ENCODE measurements around the gene ZNF629.
A peak's percentile ranks its signal among the peaks of the same experiment; 100 is the strongest.
"Not testable (repeated sequence)": the region's sequence is repeated elsewhere in the genome, so short reads cannot be mapped to it uniquely, and the experiment has no call there.

ZNF629 gene

GRCh38 chr16:30808890-30809426 lies 22.0 kb upstream of the ZNF629 start:
- H3K36me3 ChIP-seq (ENCODE audit: control insufficient read depth, insufficient read depth, low read length); H3K9me3 ChIP-seq (ENCODE audit: control insufficient read depth, low read length); H3K4me3 ChIP-seq (ENCODE audit: extremely low read depth, insufficient read depth, low read length, poor library complexity, severe bottlenecking); H3K4me1 ChIP-seq (ENCODE audit: control insufficient read depth, insufficient read depth, low read length, poor library complexity, severe bottlenecking); H3K27ac ChIP-seq (ENCODE audit: low read depth, low read length, severe bottlenecking): not testable (repeated sequence)
- whole genome bisulfite sequencing, 2 experiments (ENCODE audit: insufficient coverage in 2 of 2), result 79% methylated on average over 2 of the region's 5 CpGs; no CpG with 5 or more reads in 1 of the 2 experiments

DNA sequence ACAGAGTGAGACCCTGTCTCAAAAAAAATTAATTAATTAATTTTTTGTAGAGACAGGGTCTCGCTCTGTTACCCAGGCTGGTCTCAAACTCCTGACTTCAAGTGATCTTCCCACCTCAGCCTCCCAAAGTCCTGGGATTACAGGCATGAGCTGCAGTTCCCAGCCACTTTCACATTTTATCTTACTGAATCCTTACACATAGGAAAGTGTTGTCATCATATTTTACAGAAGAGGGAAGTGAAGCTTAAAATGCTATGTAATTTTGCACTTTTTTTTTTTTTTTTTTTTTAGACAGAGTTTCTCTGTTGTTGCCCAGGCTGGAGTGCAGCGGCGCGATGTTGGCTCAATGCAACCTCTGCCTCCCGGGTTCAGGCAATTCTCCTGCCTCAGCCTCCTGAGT lies 21.1 kb upstream of the ZNF629 start:
- Histone ChIP-seq H3K36me3 (ENCODE audit: control insufficient read depth, insufficient read depth, low read length) (no peaks in the 10 kb centered on the region), H3K9me3 (ENCODE audit: control insufficient read depth, low read length) (no peaks in the 10 kb centered on the region), H3K4me3 (ENCODE audit: extremely low read depth, insufficient read depth, low read length, poor library complexity, severe bottlenecking) (no peak overlapping the region), H3K4me1 (ENCODE audit: control insufficient read depth, insufficient read depth, low read length, poor library complexity, severe bottlenecking) (peaks cover 5% of the 10 kb centered on the region), H3K27ac (ENCODE audit: low read depth, low read length, severe bottlenecking) (no peak overlapping the region)
- 100% methylated on average over 1 to 5 of the region's 5 CpGs for WGBS, 2 experiments (ENCODE audit: insufficient coverage in 2 of 2)

GRCh38 chr16:30805370-30806169 lies 18.6 kb upstream of the ZNF629 start:
- Histone ChIP-seq H3K4me1 (ENCODE audit: control insufficient read depth, insufficient read depth, low read length, poor library complexity, severe bottlenecking) (peaks cover 5% of the 10 kb centered on the region), H3K36me3 (ENCODE audit: control insufficient read depth, insufficient read depth, low read length) (no peaks in the 10 kb centered on the region), H3K4me3 (ENCODE audit: extremely low read depth, insufficient read depth, low read length, poor library complexity, severe bottlenecking) (peak overlapping the region; percentile 75), H3K9me3 (ENCODE audit: control insufficient read depth, low read length) (no peaks in the 10 kb centered on the region), H3K27ac (ENCODE audit: low read depth, low read length, severe bottlenecking) (peak overlapping the region; percentile 82)
- 3% methylated on average over 47 to 59 of the region's 62 CpGs for WGBS, 2 experiments (ENCODE audit: insufficient coverage in 2 of 2)

- 70 to 88% methylated on average over 4 to 8 of the region's 8 CpGs for WGBS, 2 experiments (ENCODE audit: insufficient coverage in 2 of 2)
- peaks cover 5% of the 10 kb centered on the region for H3K4me1 ChIP-seq (ENCODE audit: control insufficient read depth, insufficient read depth, low read length, poor library complexity, severe bottlenecking)
- H3K4me3 ChIP-seq (ENCODE audit: extremely low read depth, insufficient read depth, low read length, poor library complexity, severe bottlenecking), result peak overlapping the region; percentile 75
- H3K9me3 ChIP-seq (ENCODE audit: control insufficient read depth, low read length), result no peaks in the 10 kb centered on the region
- peak overlapping the region; percentile 82 for H3K27ac ChIP-seq (ENCODE audit: low read depth, low read length, severe bottlenecking)
- H3K36me3 ChIP-seq (ENCODE audit: control insufficient read depth, insufficient read depth, low read length), result no peaks in the 10 kb centered on the region
Observed at GRCh38 chr16:30805056-30805369, 18.0 kb upstream of the ZNF629 start.

- H3K9me3 ChIP-seq (ENCODE audit: control insufficient read depth, low read length), result no peaks in the 10 kb centered on the region
- H3K4me1 ChIP-seq (ENCODE audit: control insufficient read depth, insufficient read depth, low read length, poor library complexity, severe bottlenecking), result peaks cover 5% of the 10 kb centered on the region
- 67% methylated on average over 1 of the region's 3 CpGs; no CpG with 5 or more reads in 1 of the 2 experiments for WGBS, 2 experiments (ENCODE audit: insufficient coverage in 2 of 2)
- no peak overlapping the region for H3K27ac ChIP-seq (ENCODE audit: low read depth, low read length, severe bottlenecking)
- H3K36me3 ChIP-seq (ENCODE audit: control insufficient read depth, insufficient read depth, low read length), result no peaks in the 10 kb centered on the region
- no peak overlapping the region for H3K4me3 ChIP-seq (ENCODE audit: extremely low read depth, insufficient read depth, low read length, poor library complexity, severe bottlenecking)
Observed at GRCh38 chr16:30802936-30803335, 15.9 kb upstream of the ZNF629 start.

GRCh38 chr16:30797670-30798309 lies 10.8 kb upstream of the ZNF629 start:
- no peaks in the 10 kb centered on the region for H3K4me1 ChIP-seq (ENCODE audit: control insufficient read depth, insufficient read depth, low read length, poor library complexity, severe bottlenecking)
- no peaks in the 10 kb centered on the region for H3K36me3 ChIP-seq (ENCODE audit: control insufficient read depth, insufficient read depth, low read length)
- H3K9me3 ChIP-seq (ENCODE audit: control insufficient read depth, low read length), result no peaks in the 10 kb centered on the region
- H3K4me3 ChIP-seq (ENCODE audit: extremely low read depth, insufficient read depth, low read length, poor library complexity, severe bottlenecking), result no peak overlapping the region
- H3K27ac ChIP-seq (ENCODE audit: low read depth, low read length, severe bottlenecking), result no peak overlapping the region
- WGBS, 2 experiments (ENCODE audit: insufficient coverage in 2 of 2), result 72 to 83% methylated on average over 4 to 5 of the region's 8 CpGs

GRCh38 chr16:30794634-30795033 lies 7.6 kb upstream of the ZNF629 start:
- H3K4me3 ChIP-seq (ENCODE audit: extremely low read depth, insufficient read depth, low read length, poor library complexity, severe bottlenecking), result no peak overlapping the region
- H3K4me1 ChIP-seq (ENCODE audit: control insufficient read depth, insufficient read depth, low read length, poor library complexity, severe bottlenecking), result no peaks in the 10 kb centered on the region
- H3K27ac ChIP-seq (ENCODE audit: low read depth, low read length, severe bottlenecking), result no peak overlapping the region
- 85 to 98% methylated on average over 3 of the region's 3 CpGs for whole genome bisulfite sequencing, 2 experiments (ENCODE audit: insufficient coverage in 2 of 2)
- H3K36me3 ChIP-seq (ENCODE audit: control insufficient read depth, insufficient read depth, low read length), result no peaks in the 10 kb centered on the region
- no peaks in the 10 kb centered on the region for H3K9me3 ChIP-seq (ENCODE audit: control insufficient read depth, low read length)

GRCh38 chr16:30793508-30794069 lies 6.6 kb upstream of the ZNF629 start:
- Histone ChIP-seq H3K4me3 (ENCODE audit: extremely low read depth, insufficient read depth, low read length, poor library complexity, severe bottlenecking) (no peak overlapping the region), H3K4me1 (ENCODE audit: control insufficient read depth, insufficient read depth, low read length, poor library complexity, severe bottlenecking) (no peaks in the 10 kb centered on the region), H3K36me3 (ENCODE audit: control insufficient read depth, insufficient read depth, low read length) (no peaks in the 10 kb centered on the region), H3K9me3 (ENCODE audit: control insufficient read depth, low read length) (no peaks in the 10 kb centered on the region), H3K27ac (ENCODE audit: low read depth, low read length, severe bottlenecking) (no peak overlapping the region)
- 80 to 83% methylated on average over 2 to 6 of the region's 7 CpGs for WGBS, 2 experiments (ENCODE audit: insufficient coverage in 2 of 2)

DNA sequence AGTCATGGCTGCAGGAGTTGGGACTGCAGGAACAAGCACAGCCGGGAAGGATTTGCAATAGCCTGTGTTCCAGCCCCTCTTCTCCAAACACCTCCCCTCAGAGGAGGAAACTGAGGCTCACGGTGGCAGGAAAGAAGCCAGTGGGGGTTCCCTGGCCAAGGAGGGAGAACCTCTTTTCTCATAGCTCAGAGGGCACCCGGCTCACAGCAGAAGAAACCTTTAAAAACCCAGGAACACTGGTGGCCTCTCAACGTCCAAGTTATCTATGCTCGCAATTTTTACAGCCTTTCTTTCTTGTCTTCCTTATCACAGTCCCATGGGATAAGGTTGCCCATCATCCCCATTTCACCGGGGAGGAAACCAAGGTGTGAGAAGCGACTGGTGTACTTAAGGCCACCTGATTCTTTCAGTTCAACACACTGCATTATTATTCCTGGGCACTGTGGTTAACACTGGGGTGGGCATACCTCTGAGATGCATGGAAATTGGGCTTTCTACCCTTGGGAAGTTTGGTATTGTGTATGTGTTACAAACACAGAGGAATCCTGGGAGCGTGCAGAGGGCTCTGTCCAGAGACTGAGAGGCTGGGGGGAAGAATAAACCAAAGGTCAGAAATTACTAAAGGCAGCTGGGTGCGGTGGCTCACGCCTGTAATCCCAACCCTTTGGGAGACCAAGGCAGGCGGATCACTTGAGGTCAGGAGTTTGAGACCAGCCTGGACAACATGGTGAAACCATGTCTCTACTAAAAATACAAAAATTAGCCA lies 791 bp upstream of the ZNF629 start:
- Histone ChIP-seq H3K9me3 (ENCODE audit: control insufficient read depth, low read length) (no peaks in the 10 kb centered on the region), H3K36me3 (ENCODE audit: control insufficient read depth, insufficient read depth, low read length) (peaks cover 27% of the 10 kb centered on the region), H3K4me1 (ENCODE audit: control insufficient read depth, insufficient read depth, low read length, poor library complexity, severe bottlenecking) (peaks cover 6% of the 10 kb centered on the region), H3K27ac (ENCODE audit: low read depth, low read length, severe bottlenecking) (peak overlapping the region; percentile 71), H3K4me3 (ENCODE audit: extremely low read depth, insufficient read depth, low read length, poor library complexity, severe bottlenecking) (peak overlapping the region; percentile 80)
- 64 to 75% methylated on average over 8 of the region's 11 CpGs for WGBS, 2 experiments (ENCODE audit: insufficient coverage in 2 of 2)

DNA sequence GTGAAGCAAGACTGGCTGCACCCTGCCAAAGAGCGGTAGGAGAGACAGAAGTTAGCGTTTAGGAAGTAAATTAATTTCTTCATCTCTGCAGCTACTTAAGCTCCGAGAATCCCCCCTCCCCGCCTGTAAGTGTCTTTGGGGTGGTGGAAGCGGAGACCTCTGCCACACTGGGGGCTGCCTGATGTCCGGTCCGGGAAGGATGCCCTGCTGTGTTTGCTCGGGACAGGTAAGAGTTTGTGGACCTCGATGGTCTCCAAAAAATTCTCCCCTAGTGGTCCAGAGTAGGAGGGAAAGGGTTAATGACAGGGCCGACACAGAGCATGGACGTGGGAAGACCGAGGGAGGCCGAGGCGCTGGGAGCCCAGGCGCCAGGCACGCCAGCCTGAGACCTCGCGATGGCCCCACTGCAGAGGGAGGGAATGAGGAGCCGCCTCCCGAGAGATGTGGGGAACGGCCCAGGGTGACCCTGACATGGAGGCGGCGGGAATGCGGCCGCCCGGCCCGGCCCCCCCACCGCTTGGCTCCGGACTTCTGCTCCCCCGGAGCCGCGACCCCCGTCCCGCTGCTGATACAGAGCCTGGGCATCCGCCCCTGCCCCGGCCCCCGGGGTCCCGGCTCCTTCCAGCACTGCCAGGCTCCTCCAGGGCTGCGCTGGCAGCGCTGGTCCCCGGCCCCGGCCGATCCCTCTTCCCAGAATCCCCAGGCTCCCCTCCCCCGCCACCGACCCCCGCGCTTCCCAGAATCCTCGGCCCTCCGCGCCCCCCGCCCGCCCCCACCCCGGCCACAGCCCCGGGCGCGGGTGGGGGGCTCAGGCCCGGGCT lies 680 bp downstream of the ZNF629 start:
- Histone ChIP-seq H3K4me1 (ENCODE audit: control insufficient read depth, insufficient read depth, low read length, poor library complexity, severe bottlenecking) (peaks cover 6% of the 10 kb centered on the region), H3K9me3 (ENCODE audit: control insufficient read depth, low read length) (no peaks in the 10 kb centered on the region), H3K27ac (ENCODE audit: low read depth, low read length, severe bottlenecking) (peak overlapping the region; percentile 71), H3K4me3 (ENCODE audit: extremely low read depth, insufficient read depth, low read length, poor library complexity, severe bottlenecking) (peak overlapping the region; percentile 80), H3K36me3 (ENCODE audit: control insufficient read depth, insufficient read depth, low read length) (peaks cover 42% of the 10 kb centered on the region)
- 3 to 4% methylated on average over 23 to 42 of the region's 57 CpGs for WGBS, 2 experiments (ENCODE audit: insufficient coverage in 2 of 2)

Data from mesodermal cell (in vitro differentiated cells).